Astrocyte (in vitro differentiated cells and primary cell): Measurements from ENCODE around the gene CTIF.

Experiments
- EZH2 ChIP-seq: IDR thresholded peaks from 2 replicates; pipeline ENCODE4 v1.6.1; 2012; ENCODE audit warnings: mild to moderate bottlenecking, low read length, inconsistent platforms; ENCODE audit not compliant: insufficient read depth
- TF ChIP-seq, protein P1 (sequence below): IDR thresholded peaks from 2 replicates; pipeline ENCODE4 v1.5.1; 2011; ENCODE audit warnings: low read depth, mild to moderate bottlenecking, inconsistent platforms, low read length, moderate library complexity; ENCODE audit not compliant: insufficient read depth

DNA sequence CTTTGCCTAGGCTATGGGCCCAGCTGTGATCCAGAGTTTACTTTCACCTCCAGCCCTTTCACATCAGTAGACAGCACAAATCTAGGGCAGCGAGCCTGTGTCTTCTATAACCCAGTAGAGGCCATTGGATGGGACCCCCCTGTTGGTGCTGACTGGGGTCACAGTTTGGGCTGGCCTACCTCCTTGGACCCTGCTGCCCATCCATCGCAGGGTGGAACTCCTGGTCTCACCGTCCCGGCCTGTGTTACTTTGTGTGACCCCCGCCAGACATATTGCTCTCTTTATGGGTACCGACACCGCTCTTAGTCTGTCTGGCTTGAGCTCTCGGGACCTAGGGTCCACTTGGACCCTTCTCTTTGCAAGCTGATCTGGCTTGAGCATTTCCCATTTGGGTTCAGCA lies 157.4 kb downstream of the CTIF start:
- TF ChIP-seq, protein P1, sequence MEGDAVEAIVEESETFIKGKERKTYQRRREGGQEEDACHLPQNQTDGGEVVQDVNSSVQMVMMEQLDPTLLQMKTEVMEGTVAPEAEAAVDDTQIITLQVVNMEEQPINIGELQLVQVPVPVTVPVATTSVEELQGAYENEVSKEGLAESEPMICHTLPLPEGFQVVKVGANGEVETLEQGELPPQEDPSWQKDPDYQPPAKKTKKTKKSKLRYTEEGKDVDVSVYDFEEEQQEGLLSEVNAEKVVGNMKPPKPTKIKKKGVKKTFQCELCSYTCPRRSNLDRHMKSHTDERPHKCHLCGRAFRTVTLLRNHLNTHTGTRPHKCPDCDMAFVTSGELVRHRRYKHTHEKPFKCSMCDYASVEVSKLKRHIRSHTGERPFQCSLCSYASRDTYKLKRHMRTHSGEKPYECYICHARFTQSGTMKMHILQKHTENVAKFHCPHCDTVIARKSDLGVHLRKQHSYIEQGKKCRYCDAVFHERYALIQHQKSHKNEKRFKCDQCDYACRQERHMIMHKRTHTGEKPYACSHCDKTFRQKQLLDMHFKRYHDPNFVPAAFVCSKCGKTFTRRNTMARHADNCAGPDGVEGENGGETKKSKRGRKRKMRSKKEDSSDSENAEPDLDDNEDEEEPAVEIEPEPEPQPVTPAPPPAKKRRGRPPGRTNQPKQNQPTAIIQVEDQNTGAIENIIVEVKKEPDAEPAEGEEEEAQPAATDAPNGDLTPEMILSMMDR = no peak
- TF ChIP-seq EZH2 = no peak
